ENCODE results near the gene MMP14. TPM values are rescaled to one million over a fixed set of nuclear protein-coding genes. Genes with fewer than 3 reads are reported as not detected.
A peak's percentile ranks its signal among the peaks of the same experiment; 100 is the strongest.

Gene MMP14
- total and polyA plus RNA-seq, 2 of the 13 experiments (the other 11 are each of a cell fraction or from before 2014, with no cell fraction given) = 5.2 to 9.8 TPM

GRCh38 chr14:22842211-22843122, 6.1 kb downstream of the MMP14 start:
- 0 out of 2 replicates have a peak, but pooled peaks have one; percentile 35 for TF ChIP-seq NFIB (CRISPR knock-in tag; IDR thresholded peaks at IDR 0.05; ENCODE audit: borderline replicate concordance)
- TF ChIP-seq, protein P1, sequence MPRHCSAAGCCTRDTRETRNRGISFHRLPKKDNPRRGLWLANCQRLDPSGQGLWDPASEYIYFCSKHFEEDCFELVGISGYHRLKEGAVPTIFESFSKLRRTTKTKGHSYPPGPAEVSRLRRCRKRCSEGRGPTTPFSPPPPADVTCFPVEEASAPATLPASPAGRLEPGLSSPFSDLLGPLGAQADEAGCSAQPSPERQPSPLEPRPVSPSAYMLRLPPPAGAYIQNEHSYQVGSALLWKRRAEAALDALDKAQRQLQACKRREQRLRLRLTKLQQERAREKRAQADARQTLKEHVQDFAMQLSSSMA (CRISPR knock-in tag; IDR thresholded peaks at IDR 0.05) = 0 out of 2 replicates have a peak, but pooled peaks have one; percentile 50
- TF ChIP-seq ZNF230 (CRISPR knock-in tag; IDR thresholded peaks at IDR 0.05) = no peak
- no peak for TF ChIP-seq ZNF546 (CRISPR knock-in tag; conservative IDR thresholded peaks at IDR 0.05)
- TF ChIP-seq, protein P2, sequence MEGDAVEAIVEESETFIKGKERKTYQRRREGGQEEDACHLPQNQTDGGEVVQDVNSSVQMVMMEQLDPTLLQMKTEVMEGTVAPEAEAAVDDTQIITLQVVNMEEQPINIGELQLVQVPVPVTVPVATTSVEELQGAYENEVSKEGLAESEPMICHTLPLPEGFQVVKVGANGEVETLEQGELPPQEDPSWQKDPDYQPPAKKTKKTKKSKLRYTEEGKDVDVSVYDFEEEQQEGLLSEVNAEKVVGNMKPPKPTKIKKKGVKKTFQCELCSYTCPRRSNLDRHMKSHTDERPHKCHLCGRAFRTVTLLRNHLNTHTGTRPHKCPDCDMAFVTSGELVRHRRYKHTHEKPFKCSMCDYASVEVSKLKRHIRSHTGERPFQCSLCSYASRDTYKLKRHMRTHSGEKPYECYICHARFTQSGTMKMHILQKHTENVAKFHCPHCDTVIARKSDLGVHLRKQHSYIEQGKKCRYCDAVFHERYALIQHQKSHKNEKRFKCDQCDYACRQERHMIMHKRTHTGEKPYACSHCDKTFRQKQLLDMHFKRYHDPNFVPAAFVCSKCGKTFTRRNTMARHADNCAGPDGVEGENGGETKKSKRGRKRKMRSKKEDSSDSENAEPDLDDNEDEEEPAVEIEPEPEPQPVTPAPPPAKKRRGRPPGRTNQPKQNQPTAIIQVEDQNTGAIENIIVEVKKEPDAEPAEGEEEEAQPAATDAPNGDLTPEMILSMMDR (CRISPR knock-in tag; IDR thresholded peaks at IDR 0.05) = no peak
- no peak for TF ChIP-seq EZH2 (conservative IDR thresholded peaks at IDR 0.05; ENCODE audit: low read depth, low read length)
- TF ChIP-seq HIVEP1 (CRISPR knock-in tag; IDR thresholded peaks at IDR 0.05) = no peak
- no peak for TF ChIP-seq ZFYVE20 (CRISPR knock-in tag; IDR thresholded peaks at IDR 0.05; ENCODE audit: borderline replicate concordance, low read depth)
- no peak for TF ChIP-seq LBX2 (CRISPR knock-in tag; IDR thresholded peaks at IDR 0.05; ENCODE audit: borderline replicate concordance)
- TF ChIP-seq EEA1 (CRISPR knock-in tag; IDR thresholded peaks at IDR 0.05; ENCODE audit: borderline replicate concordance) = 0 out of 2 replicates have a peak, but pooled peaks have one; percentile 9
- 0 out of 2 replicates have a peak, but pooled peaks have one; percentile 23 for TF ChIP-seq MEIS1 (CRISPR knock-in tag; IDR thresholded peaks at IDR 0.05; ENCODE audit: borderline replicate concordance)
- no peak for TF ChIP-seq ZNF776 (CRISPR knock-in tag; IDR thresholded peaks at IDR 0.05)
- TF ChIP-seq ZNF761 (CRISPR knock-in tag; conservative IDR thresholded peaks at IDR 0.05) = 0 out of 2 replicates have a peak, but pooled peaks have one; percentile 32
- no peak for TF ChIP-seq THYN1 (CRISPR knock-in tag; IDR thresholded peaks at IDR 0.05; ENCODE audit: borderline replicate concordance, low read depth)
- TF ChIP-seq NFE2 (CRISPR knock-in tag; IDR thresholded peaks at IDR 0.05) = no peak
- FAIRE-seq (no peak), DNase-seq (ENCODE audit: low spot score) (no peak), ATAC-seq (no peak)
- H3K4me3 ChIP-seq (replicated peaks in 1 of 3; ENCODE audit: insufficient read depth in 1 of 3, low read depth in 2 of 3, low read length in 3 of 3) = no peak overlapping the region
- BruUV-seq (replicated peaks) = no TSS peak
- intact Hi-C loops (cut with micrococcal nuclease; ENCODE audit: unreplicated experiment) (no loop called here), in situ Hi-C loops (cut with HindIII; ENCODE audit: extremely low pct_ligation_motif_present, low pct_unique_long_range_greater_than_20kb) (no loop called here)
- CTCF ChIA-PET (ENCODE audit: low intra/inter-chr PET ratio, low total read pairs) = no interaction called here
- POLR2A ChIA-PET = no interaction called here
- no peaks in the 10 kb centered on the region for H3K36me3 ChIP-seq (replicated peaks in 1 of 2; ENCODE audit: control insufficient read depth in 1 of 2, insufficient read depth in 2 of 2, low read length in 2 of 2)
- H3K27ac ChIP-seq (ENCODE audit: extremely low read length, insufficient read depth, low read length) = no peak overlapping the region
- no peaks in the 10 kb centered on the region for H3K9me3 ChIP-seq (ENCODE audit: low read length)
- no peaks in the 10 kb centered on the region for H4K20me1 ChIP-seq (ENCODE audit: insufficient read depth, low read length)
- no peaks in the 10 kb centered on the region for H3K79me2 ChIP-seq (ENCODE audit: insufficient read depth, low read length)
- no peak overlapping the region for H3K9ac ChIP-seq (ENCODE audit: insufficient read depth, low read depth, low read length)
- H2AFZ ChIP-seq (ENCODE audit: low read length) = no peak overlapping the region
- 85% methylated on average over 28 of the region's 28 CpGs for WGBS (ENCODE audit: low lambda C conversion rate)
- H3K4me1 ChIP-seq (ENCODE audit: insufficient read depth, low read length) = peaks cover 26% of the 10 kb centered on the region
- peaks cover 1 to 9% of the 10 kb centered on the region in 2 experiments; a peak in 2 of 5 replicates for H3K27me3 ChIP-seq (ENCODE audit: control insufficient read depth in 1 of 2, insufficient read depth in 2 of 2, low read length in 2 of 2)
- H3K4me2 ChIP-seq (ENCODE audit: low read depth, low read length) = no peak overlapping the region
